GM10266 (cell line): Measurements from ENCODE around the gene CYP2F1.
"Not testable (repeated sequence)": the region's sequence is repeated elsewhere in the genome, so short reads cannot be mapped to it uniquely, and the experiment has no call there.

Experiments used
- DNase-seq: peaks from one replicate; pipeline ENCODE4 v3.0.0; 2012; ENCODE audit errors: extremely low spot score
- TF ChIP-seq, protein P1 (sequence below): IDR thresholded peaks from 2 replicates; pipeline ENCODE4 v1.5.1; 2012; ENCODE audit warnings: mild to moderate bottlenecking, low read depth; ENCODE audit not compliant: control insufficient read depth, insufficient read depth; ENCODE audit errors: missing control alignments

Gene CYP2F1

DNA sequence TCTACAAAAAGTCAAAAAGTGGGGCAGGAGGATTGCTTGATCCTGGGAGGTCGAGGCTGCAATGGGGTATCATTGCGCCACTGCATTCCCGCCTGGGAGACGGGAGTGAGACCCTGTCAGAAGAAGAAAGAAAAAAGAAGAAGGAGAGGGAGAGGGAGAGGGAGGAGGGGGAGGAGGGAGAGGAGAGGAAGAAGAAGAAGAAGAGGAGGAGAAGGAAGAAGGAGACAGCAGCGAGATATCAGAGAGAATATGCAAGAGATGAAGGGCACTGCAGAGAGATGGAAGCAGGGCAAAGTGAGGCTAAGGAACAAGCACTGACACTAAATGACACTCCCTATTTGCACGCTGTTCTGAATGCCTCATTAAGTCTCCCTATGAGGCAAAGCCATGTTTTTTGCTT is 14.5 kb downstream of the CYP2F1 start:
- TF ChIP-seq, protein P1, sequence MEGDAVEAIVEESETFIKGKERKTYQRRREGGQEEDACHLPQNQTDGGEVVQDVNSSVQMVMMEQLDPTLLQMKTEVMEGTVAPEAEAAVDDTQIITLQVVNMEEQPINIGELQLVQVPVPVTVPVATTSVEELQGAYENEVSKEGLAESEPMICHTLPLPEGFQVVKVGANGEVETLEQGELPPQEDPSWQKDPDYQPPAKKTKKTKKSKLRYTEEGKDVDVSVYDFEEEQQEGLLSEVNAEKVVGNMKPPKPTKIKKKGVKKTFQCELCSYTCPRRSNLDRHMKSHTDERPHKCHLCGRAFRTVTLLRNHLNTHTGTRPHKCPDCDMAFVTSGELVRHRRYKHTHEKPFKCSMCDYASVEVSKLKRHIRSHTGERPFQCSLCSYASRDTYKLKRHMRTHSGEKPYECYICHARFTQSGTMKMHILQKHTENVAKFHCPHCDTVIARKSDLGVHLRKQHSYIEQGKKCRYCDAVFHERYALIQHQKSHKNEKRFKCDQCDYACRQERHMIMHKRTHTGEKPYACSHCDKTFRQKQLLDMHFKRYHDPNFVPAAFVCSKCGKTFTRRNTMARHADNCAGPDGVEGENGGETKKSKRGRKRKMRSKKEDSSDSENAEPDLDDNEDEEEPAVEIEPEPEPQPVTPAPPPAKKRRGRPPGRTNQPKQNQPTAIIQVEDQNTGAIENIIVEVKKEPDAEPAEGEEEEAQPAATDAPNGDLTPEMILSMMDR: no peak
- no peak for DNase-seq

DNA sequence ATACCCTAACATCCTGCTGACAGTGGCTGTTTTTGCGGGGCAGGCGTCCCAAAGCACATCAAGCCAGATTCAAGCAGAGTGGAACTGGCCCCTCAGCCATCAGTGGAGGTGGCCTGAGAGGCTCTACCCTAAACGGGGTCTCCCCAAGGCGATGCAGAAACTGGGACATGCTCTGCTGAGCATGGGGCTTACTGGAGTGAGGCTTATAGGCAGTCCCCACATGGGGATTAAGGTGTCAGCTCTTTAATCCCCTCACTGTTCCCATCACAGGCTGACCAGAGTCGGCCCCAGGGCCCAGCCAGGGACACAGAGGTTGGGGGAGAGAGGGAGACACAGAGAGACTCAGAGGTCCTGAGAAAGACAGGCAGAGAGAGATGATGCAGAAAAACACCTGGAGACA is 17.0 kb downstream of the CYP2F1 start:
- DNase-seq: no peak
- TF ChIP-seq, protein P1: no peak

DNA sequence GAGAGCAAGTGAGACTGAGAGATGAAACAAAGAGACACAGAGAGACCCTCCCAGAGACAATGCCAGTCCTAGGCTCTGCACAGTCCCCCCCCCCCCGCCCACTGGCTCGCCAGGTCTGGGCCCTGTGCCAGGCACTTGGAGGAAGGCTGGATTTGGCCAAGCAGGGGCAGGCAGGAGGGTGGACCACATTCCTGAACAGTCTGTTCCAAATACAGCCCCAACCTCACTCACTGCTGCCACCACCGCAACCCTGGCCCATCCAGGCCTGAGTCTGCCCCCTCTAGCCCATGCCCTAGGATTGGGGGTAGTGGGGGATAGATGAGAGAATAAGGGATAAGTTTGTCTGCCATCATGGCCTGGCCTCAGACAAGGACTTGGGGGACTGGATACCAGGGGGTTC is 19.0 kb downstream of the CYP2F1 start:
- TF ChIP-seq, protein P1: no peak
- DNase-seq: no peak

DNA sequence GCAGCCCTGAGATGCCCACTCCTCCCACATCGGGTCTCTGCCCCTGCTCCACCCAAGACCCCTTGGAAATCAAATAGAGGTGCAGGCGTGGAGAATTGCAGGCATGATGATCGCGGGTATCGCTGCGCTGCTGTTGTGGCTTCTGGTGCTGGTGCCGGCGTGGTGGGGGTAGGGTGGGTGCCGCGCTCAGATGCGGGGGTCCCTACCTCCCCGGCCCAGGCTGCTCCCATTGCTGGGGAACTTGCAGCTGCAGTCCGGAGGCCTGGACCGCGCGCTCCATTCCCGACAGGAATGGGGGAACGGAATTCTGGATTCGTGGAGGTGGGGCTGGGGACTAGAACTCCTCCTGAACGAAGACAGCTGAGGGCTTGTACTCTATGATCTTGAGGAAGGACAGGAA is 20.4 kb downstream of the CYP2F1 start:
- DNase-seq: no peak
- TF ChIP-seq, protein P1: no peak

DNA sequence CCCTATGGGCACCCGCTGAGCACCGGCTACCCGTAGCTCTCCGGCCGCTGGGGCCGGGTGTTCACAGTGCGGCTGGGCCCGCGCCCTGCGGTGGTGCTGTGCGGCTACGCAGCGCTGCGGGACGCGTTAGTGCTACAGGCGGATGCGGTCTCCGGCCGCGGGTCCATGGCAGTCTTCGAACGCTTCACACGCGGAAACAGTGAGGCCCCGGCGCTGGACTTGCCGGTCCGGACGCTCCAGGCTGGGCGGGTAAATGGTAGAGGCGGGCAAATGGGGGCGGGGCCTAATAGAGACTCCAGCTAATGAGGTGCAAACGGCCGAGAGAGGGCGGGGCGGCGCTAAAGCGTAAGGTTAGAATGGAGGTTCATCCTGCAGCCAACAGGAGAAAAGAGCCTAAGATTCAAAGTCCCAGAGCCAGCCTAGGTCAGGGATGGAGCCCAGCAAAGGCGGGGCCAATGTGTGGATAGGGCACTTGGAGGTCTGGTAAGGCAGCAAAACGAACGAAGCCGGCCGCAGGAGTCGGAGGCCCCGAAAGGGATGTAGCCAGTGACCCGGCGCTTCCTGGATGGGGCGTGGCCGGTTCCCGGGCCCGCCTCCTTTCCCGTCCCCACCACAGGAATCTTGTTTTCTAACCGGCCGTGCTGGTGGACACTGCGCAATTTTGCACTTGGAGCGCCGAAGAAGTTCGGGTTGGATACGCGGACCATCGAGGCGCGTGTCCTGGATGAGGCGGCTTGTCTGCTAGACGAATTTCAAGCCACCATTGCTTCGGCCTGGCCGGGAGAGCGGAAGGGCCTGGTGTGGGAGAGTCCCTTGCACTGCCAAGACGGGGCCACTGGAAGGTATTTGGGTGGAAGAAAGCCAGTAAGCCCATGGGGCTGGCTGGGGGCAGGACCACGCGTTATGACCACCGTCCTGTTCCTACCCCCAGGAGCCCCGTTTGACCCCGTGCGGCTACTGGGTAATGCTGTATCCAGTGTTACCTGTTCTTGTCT is 21.5 kb downstream of the CYP2F1 start:
- DNase-seq: not testable (repeated sequence)

DNA sequence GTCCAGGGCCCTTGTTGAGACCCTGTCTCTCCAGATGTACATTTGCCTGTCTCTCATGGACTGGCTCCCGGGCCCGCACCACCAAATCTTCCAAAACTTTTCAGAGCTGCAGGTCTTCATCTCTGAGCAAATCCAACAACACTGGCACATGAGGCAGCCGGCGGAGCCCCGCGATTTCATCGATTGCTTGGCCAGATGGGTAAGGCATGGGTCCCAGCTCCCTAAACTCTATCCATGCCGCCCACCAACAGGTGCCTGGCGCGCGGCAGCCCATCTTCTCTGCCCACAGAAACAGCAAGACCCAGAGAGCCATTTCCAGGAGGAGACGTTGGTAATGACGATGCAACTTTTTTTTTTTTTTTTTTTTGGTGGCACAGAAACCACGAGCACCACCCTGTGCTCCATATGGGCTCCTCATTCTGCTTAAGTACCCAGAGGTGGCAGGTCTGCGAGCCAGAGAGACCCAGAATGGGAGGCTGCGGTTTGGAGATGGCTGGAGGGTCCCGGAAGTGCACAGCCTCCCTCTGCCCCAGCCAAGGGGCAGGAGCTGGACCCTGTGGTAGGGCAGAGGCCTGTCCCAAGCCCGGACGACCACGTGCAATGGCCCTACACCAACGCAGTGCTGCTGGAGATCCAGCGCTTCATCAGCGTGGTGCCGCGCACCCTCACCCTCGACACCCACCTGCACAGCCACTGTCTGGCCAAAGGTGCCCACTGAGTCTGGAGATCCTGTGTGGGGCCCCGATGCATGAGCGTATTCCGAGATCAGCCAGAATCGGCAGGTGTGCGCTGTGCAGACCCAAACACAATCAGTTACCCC is 22.6 kb downstream of the CYP2F1 start:
- DNase-seq: no peak
- TF ChIP-seq, protein P1: no peak

DNA sequence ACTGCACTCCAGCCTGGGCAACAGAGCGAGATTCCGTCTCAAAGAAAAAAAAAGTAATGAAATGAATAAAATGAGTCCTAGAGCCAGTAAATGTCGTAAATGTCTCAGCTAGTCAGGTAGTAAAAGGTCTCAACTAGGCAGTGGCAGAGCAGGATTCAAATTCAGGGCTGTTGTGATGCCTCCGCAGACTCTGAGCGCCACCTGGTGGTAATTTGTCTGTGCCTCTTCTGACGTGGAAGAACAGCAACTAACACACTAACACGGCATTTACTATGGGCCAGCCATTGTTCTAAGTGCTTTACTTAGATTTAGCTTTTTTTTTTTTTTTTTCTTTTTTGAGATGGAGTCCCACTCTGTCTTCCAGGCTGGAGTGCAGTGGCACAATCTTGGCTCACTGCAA is 30.2 kb downstream of the CYP2F1 start:
- peak; percentile 68 for DNase-seq
- TF ChIP-seq, protein P1: peak; percentile 85
